Measurements from ENCODE around the gene GDPD5.

The GDPD5 gene, protein sequence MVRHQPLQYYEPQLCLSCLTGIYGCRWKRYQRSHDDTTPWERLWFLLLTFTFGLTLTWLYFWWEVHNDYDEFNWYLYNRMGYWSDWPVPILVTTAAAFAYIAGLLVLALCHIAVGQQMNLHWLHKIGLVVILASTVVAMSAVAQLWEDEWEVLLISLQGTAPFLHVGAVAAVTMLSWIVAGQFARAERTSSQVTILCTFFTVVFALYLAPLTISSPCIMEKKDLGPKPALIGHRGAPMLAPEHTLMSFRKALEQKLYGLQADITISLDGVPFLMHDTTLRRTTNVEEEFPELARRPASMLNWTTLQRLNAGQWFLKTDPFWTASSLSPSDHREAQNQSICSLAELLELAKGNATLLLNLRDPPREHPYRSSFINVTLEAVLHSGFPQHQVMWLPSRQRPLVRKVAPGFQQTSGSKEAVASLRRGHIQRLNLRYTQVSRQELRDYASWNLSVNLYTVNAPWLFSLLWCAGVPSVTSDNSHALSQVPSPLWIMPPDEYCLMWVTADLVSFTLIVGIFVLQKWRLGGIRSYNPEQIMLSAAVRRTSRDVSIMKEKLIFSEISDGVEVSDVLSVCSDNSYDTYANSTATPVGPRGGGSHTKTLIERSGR

DNA sequence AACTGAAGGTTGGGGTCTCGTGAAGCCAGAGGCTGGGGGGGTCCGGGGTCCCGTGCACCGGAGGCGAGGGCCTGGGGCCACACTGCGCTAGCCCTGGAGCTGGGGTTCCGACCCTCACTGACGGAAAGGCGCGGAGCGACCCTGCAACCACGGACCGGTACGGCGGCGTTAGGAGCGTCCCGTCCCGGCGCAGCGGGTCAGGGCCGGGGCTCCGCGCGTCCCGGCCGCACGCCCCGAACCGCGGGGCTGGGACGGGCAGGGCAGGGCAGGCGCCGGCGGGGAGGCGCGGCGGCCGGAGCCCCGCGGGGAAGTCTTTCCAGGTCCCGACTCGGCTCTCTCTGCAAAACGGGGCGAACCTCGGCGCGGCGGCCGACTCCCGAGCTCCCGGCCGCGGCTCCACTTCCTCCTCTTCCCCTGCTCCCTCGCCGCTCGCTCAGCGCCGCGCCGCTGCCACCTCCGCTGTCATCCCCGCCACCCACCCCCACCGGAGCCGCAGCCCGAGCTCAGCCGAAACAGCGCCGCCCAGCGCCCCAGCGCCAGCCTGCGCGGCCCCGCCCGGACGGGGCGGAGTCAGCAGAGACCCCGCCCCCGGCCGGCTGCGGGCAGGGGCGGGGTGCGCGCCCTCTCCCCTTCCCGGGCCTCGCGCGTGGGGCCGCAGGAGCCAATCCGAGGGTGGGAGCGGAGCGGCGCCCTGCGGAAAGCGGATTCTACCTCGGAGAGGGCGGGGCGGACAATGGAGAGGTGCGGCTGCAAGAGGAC is at the start of gene GDPD5:
TSS of gene GDPD5 (minus strand) at position 509 of the 759 bp plus-strand sequence. CDS start 48,206 bp downstream, outside the sequence.
- TF ChIP-seq ZNF70 (CRISPR knock-in tag; IDR thresholded peaks at IDR 0.05), result no peak
- TF ChIP-seq ESRRG (CRISPR knock-in tag; IDR thresholded peaks at IDR 0.05), result no peak
- TF ChIP-seq SNAI2 (CRISPR knock-in tag; IDR thresholded peaks at IDR 0.05), result no peak
- peak; percentile 92 for ATAC-seq

- TF ChIP-seq CSRNP3 (CRISPR knock-in tag; IDR thresholded peaks at IDR 0.05) (no peak), TCF4 (CRISPR knock-in tag; IDR thresholded peaks at IDR 0.05; ENCODE audit: borderline replicate concordance) (no peak), ZNF565 (CRISPR knock-in tag; conservative IDR thresholded peaks at IDR 0.05; ENCODE audit: low read depth) (no peak), ZNF8 (CRISPR knock-in tag; IDR thresholded peaks at IDR 0.05) (no peak), TSHZ2 (CRISPR knock-in tag; IDR thresholded peaks at IDR 0.05) (no peak), ARNTL (CRISPR knock-in tag; IDR thresholded peaks at IDR 0.05; ENCODE audit: borderline replicate concordance, low read depth) (no peak), OSR1 (CRISPR knock-in tag; IDR thresholded peaks at IDR 0.05) (no peak)
- ATAC-seq, result peak; percentile 45
Measured at GRCh38 chr11:75574698-75575602, 49.2 kb upstream of the GDPD5 start.

- no peak for ATAC-seq
- TF ChIP-seq, protein P1, sequence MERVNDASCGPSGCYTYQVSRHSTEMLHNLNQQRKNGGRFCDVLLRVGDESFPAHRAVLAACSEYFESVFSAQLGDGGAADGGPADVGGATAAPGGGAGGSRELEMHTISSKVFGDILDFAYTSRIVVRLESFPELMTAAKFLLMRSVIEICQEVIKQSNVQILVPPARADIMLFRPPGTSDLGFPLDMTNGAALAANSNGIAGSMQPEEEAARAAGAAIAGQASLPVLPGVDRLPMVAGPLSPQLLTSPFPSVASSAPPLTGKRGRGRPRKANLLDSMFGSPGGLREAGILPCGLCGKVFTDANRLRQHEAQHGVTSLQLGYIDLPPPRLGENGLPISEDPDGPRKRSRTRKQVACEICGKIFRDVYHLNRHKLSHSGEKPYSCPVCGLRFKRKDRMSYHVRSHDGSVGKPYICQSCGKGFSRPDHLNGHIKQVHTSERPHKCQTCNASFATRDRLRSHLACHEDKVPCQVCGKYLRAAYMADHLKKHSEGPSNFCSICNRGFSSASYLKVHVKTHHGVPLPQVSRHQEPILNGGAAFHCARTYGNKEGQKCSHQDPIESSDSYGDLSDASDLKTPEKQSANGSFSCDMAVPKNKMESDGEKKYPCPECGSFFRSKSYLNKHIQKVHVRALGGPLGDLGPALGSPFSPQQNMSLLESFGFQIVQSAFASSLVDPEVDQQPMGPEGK (CRISPR knock-in tag; IDR thresholded peaks at IDR 0.05; ENCODE audit: borderline replicate concordance), result no peak
- TF ChIP-seq PPARA (CRISPR knock-in tag; IDR thresholded peaks at IDR 0.05; ENCODE audit: borderline replicate concordance) (no peak), CSDC2 (CRISPR knock-in tag; IDR thresholded peaks at IDR 0.05) (no peak), ZFP30 (CRISPR knock-in tag; IDR thresholded peaks at IDR 0.05) (no peak), ZNF70 (CRISPR knock-in tag; IDR thresholded peaks at IDR 0.05) (no peak), SNAI2 (CRISPR knock-in tag; IDR thresholded peaks at IDR 0.05) (no peak), ZC3H10 (CRISPR knock-in tag; IDR thresholded peaks at IDR 0.05) (no peak), TCF4 (CRISPR knock-in tag; IDR thresholded peaks at IDR 0.05; ENCODE audit: borderline replicate concordance) (no peak), RARB (CRISPR knock-in tag; IDR thresholded peaks at IDR 0.05) (no peak), ARNTL (CRISPR knock-in tag; IDR thresholded peaks at IDR 0.05; ENCODE audit: borderline replicate concordance, low read depth) (no peak), TOX (CRISPR knock-in tag; IDR thresholded peaks at IDR 0.05; ENCODE audit: borderline replicate concordance) (no peak), GLIS3 (CRISPR knock-in tag; IDR thresholded peaks at IDR 0.05) (no peak), OSR1 (CRISPR knock-in tag; IDR thresholded peaks at IDR 0.05) (no peak), BACH2 (CRISPR knock-in tag; IDR thresholded peaks at IDR 0.05; ENCODE audit: borderline replicate concordance) (no peak), ZFP3 (CRISPR knock-in tag; IDR thresholded peaks at IDR 0.05) (no peak), POU6F1 (CRISPR knock-in tag; IDR thresholded peaks at IDR 0.05; ENCODE audit: borderline replicate concordance, low read depth) (no peak), ZNF565 (CRISPR knock-in tag; conservative IDR thresholded peaks at IDR 0.05; ENCODE audit: low read depth) (no peak)
- TF ChIP-seq, protein P2, sequence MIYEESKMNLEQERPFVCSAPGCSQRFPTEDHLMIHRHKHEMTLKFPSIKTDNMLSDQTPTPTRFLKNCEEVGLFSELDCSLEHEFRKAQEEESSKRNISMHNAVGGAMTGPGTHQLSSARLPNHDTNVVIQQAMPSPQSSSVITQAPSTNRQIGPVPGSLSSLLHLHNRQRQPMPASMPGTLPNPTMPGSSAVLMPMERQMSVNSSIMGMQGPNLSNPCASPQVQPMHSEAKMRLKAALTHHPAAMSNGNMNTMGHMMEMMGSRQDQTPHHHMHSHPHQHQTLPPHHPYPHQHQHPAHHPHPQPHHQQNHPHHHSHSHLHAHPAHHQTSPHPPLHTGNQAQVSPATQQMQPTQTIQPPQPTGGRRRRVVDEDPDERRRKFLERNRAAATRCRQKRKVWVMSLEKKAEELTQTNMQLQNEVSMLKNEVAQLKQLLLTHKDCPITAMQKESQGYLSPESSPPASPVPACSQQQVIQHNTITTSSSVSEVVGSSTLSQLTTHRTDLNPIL (CRISPR knock-in tag; IDR thresholded peaks at IDR 0.05; ENCODE audit: low read depth), result no peak
Measured at GRCh38 chr11:75572744-75573143, 47.0 kb upstream of the GDPD5 start.
